RWPE1 (cell line): ENCODE measurements around the gene GSN.
A peak's percentile ranks its signal among the peaks of the same experiment; 100 is the strongest.

ENCODE experiments used
- CTCF ChIA-PET: fragments of 350-600 bp; sonication (Branson Sonifier 250); formaldehyde crosslinking; extraction: SDS; loops from one replicate; lab custom pipeline; 2021; lab: Yijun Ruan, JAX
- POLR2A ChIA-PET: fragments of 400-600 bp; formaldehyde crosslinking; extraction: SDS; loops from one replicate; lab custom pipeline; 2020; ENCODE audit warnings: antibody characterized with exemption; ENCODE audit not compliant: low non-redundant PET; lab: Yijun Ruan, JAX
- DNase-seq: peaks from one replicate; pipeline ENCODE4 v3.0.0; 2012; ENCODE audit warnings: low spot score
- H3K27ac ChIP-seq: fragments of 450-650 bp; 2 replicates; pipeline ENCODE4 v1.5.1; 2017
- TF ChIP-seq, protein P1 (sequence below): fragments of 450-650 bp; conservative IDR thresholded peaks from 2 replicates; pipeline ENCODE4 v1.5.1; 2017; ENCODE audit warnings: low read depth, mild to moderate bottlenecking

The GSN gene

DNA sequence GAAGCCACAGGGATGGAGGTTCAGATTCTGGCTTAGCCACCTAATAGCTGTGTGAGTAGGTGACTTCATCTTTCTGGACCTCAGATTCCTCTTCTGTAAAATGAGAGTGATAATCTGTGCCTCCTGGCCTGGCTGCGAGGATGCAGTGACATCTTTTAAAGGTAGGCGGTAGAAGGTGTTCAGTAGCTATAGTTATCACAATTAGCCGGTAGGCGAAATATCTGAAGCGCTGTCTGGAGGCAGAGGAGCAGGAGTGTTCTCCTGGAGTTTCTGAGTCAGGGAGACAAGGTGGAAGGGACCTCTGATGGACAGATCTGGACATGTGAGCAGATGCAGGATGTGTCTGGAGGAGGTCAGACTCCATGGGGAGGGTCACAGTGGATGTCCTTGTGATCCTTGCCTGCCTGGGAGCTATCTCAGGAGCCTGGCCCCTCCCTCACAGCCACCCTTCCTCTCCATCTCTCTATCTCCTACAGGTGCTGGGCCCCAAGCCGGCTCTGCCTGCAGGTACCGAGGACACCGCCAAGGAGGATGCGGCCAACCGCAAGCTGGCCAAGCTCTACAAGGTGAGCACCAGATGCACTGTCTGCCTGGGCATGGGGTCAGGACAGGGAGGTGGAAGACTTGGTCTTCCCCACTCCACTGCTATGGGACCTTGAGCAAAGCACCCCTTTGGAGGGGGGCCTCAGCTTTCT lies 45.6 kb downstream of the GSN start:
- CTCF ChIA-PET, result interaction anchor here (1.1 kb wide), 1 partner anchor 86 kb away, joined by 4 read pairs; no protein-coding TSS in a partner anchor
- no peak for DNase-seq
- no peak overlapping the region for H3K27ac ChIP-seq
- TF ChIP-seq, protein P1, sequence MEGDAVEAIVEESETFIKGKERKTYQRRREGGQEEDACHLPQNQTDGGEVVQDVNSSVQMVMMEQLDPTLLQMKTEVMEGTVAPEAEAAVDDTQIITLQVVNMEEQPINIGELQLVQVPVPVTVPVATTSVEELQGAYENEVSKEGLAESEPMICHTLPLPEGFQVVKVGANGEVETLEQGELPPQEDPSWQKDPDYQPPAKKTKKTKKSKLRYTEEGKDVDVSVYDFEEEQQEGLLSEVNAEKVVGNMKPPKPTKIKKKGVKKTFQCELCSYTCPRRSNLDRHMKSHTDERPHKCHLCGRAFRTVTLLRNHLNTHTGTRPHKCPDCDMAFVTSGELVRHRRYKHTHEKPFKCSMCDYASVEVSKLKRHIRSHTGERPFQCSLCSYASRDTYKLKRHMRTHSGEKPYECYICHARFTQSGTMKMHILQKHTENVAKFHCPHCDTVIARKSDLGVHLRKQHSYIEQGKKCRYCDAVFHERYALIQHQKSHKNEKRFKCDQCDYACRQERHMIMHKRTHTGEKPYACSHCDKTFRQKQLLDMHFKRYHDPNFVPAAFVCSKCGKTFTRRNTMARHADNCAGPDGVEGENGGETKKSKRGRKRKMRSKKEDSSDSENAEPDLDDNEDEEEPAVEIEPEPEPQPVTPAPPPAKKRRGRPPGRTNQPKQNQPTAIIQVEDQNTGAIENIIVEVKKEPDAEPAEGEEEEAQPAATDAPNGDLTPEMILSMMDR, result no peak
- POLR2A ChIA-PET, result no interaction called here

DNA sequence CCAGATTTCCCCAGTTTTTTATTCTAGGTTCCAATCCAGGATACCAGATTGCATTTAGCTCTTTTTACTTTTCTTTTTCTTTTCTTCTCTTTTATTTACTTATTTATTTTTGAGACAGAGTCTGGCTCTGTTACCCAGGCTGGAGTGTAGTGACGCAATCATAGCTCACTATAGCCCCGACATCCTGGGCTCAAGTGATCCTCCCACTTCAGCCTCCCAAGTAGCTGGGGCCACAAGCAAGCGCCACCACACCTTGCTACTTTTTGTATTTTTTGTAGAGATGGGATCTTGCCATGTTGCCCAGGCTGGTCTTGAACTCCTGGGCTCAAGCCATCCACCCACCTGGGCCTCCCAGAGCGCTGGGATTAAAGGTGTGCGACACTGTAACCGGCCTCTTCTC lies 48.4 kb downstream of the GSN start:
- DNase-seq, result no peak
- H3K27ac ChIP-seq, result peak overlapping the region; percentile 10; the same call in 1 of the 2 replicates
- POLR2A ChIA-PET, result interaction anchor here (1.1 kb wide), 1 partner anchor 104 kb away, joined by 8 read pairs; no protein-coding TSS in a partner anchor
- CTCF ChIA-PET, result interaction anchor here (0.9 kb wide), 1 partner anchor 59 kb away, joined by 5 read pairs; no protein-coding TSS in a partner anchor
- TF ChIP-seq, protein P1, result no peak

DNA sequence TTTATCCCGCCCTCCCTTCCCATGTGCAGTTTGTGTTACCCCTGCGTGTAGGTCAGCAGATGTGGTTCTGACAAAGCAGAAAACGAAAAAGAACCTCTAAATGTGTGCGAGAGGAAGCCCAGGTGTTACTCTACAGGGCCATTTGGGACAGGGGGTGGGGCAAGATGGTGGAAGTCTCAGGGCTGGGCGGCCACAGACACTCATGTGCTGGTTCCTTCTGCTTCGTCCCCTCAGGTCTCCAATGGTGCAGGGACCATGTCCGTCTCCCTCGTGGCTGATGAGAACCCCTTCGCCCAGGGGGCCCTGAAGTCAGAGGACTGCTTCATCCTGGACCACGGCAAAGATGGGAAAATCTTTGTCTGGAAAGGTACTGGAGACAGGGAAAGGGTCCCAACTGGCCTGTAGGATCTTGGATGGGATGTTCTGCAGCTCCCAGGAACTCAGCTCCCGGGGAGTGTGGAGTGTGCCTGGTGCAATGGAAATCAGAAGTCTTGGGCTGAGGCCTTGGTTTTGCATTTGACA lies 49.0 kb downstream of the GSN start:
- peak overlapping the region; percentile 10; the same call in 1 of the 2 replicates for H3K27ac ChIP-seq
- ChIA-PET CTCF (interaction anchor here (0.7 to 1.0 kb wide), 4 partner anchors 52 to 99 kb away, joined by 3 to 5 read pairs (median 4); no protein-coding TSS in a partner anchor), POLR2A (no interaction called here)
- TF ChIP-seq, protein P1, result no peak
- no peak for DNase-seq

DNA sequence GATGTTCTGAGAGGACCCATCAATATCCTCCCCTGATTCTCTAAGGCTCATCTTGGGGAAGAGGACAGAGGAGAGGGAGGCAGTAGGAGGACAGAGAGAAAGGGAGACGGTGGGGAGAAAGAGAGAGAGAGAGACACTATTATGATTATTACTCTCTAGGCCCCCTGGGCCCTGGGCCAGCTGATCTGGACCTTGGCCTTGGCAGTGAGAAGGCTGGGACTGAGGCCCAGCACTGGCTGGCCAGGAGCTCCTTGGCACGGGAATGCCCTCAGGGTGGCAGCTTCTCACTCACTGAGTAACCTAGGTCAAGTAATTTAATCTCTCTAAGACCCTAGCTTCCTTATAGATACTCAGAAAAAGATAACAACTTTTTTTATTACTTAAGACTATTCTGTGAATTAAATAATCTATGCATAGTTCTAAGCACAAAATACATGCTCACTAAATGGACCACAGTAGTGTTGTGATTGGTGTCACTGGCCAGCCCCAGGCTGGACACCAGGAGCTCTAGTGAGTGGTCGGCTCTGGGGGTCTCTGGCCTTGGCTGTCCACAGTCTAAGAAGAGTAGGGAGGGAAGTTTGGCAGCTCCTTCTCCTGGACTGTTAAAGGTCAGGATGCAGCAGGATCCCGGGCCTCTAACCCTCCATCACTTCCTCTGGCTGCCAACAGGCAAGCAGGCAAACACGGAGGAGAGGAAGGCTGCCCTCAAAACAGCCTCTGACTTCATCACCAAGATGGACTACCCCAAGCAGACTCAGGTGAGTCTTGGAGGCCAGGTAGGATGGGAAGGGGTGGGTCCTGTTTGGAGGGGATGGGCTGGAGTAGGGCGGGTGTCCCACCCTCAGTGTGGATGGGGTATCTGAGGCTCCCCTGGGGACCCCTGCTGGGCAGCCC lies 50.0 kb downstream of the GSN start:
- TF ChIP-seq, protein P1, result no peak
- ChIA-PET POLR2A (no interaction called here), CTCF (interaction anchor here (0.7 to 3.2 kb wide), 5 partner anchors 51 to 100 kb away, joined by 3 to 101 read pairs (median 3); no protein-coding TSS in a partner anchor)
- peak overlapping the region; percentile 50 for H3K27ac ChIP-seq
- DNase-seq, result no peak

DNA sequence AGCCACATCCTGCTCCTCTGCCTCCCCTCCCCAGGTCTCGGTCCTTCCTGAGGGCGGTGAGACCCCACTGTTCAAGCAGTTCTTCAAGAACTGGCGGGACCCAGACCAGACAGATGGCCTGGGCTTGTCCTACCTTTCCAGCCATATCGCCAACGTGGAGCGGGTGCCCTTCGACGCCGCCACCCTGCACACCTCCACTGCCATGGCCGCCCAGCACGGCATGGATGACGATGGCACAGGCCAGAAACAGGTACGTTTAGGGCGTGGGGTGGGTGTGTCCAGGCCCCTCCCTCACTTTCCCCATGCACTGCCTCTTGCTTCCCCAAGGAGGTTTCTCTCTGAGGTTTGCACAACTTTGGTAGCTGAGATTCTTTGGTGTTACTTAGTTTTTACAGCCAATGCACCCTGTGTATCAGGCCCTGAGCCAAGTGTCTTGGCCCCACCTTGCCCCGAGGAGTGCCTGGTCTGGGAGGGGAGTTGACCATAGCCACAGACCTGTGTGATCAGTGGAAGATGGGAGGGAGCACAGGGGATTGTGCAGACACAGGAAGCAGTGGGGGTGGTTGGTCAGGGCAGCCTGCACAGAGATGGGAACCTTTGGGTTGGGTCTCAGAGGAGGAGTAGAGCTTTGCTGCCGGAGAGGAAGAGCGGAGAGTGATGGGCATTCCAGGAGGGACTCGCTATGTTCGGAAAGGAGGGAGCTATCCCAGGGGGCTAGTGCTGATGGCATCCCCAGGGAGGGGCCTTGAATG lies 50.8 kb downstream of the GSN start:
- no peak for DNase-seq
- ChIA-PET CTCF (interaction anchor here (0.7 to 3.2 kb wide), 18 partner anchors 12 to 223 kb away, joined by 3 to 101 read pairs (median 6); partner anchors contain the start of gene GSN), POLR2A (no interaction called here)
- TF ChIP-seq, protein P1, result no peak
- peak overlapping the region; percentile 50 for H3K27ac ChIP-seq
